Measurements from ENCODE around the gene CAMTA1.

The CAMTA1 gene

GRCh38 chr1:7227654-7228053 is 442.4 kb downstream of the CAMTA1 start:
- DNase-seq (ENCODE audit: low read depth in 3 of 3) = no peak

GRCh38 chr1:7228252-7228961 is 443.2 kb downstream of the CAMTA1 start:
- no peak for DNase-seq (ENCODE audit: low read depth in 3 of 3)

- no peak for DNase-seq (ENCODE audit: low read depth in 3 of 3)
Measured at GRCh38 chr1:7229186-7229585, 443.9 kb downstream of the CAMTA1 start.

DNA sequence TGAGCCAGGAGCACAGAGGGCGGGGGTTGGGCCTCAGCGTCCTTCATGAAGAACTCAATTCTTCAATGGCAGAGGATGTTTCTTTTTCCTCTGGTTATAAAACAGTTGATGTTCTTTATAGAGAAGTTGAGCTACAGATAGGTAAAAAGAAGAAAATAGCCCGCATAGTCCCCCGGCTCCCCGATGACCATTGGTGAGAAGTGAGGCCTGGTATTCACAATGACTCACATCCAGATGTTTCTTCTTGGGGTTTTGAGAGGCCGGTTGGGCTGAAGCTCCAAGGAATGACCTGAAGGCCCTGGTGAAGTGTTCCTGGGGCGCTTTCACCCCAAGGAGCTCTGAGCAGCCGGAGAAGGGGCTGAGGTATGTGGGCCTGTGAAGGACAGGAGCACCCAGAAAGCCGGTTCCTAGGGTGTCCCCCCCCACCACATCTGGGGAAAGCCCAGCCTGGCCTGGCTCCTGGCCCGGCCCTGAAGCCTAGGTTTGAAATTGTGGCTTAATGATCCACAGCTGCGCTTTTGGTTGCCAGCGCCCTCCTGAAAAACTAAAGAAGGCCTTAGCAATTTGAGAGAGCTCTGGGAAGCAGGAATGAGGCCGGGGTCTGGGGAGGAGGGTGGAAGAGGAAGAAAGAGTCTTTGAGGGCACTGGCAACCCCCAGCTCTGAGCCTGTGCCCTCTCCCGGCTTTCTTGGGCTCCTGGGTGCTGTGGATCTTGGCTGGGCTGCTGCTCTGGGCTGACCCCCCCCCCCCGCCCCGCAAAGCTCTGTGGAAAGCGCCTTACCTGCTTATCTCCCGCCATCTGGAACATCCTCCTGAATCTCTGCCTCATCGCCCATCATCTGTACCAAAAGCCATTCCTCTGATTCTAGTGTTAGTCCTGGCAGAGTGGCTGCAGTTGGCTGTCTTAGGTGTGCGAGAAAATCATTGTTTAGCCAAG is 444.7 kb downstream of the CAMTA1 start:
- no peak for DNase-seq (ENCODE audit: low read depth in 3 of 3)

- DNase-seq (ENCODE audit: low read depth in 3 of 3) = no peak
Measured at GRCh38 chr1:7232441-7233236, 447.4 kb downstream of the CAMTA1 start.

DNA sequence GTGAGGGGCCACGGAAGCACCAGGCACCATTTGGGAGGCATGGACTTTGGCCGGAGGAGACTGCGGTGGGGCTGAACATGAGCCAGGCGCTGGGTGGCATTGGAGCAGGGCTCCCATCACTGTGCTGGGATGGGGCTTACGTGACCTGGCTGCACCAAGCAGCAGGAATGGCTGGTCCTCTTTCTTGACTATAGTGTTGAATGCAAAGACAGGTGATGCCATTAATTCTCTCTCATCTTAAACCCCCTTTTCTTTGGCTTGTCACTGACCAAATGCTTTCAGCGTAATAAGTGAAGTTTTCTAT is 447.9 kb downstream of the CAMTA1 start:
- no peak for DNase-seq (ENCODE audit: low read depth in 3 of 3)

DNA sequence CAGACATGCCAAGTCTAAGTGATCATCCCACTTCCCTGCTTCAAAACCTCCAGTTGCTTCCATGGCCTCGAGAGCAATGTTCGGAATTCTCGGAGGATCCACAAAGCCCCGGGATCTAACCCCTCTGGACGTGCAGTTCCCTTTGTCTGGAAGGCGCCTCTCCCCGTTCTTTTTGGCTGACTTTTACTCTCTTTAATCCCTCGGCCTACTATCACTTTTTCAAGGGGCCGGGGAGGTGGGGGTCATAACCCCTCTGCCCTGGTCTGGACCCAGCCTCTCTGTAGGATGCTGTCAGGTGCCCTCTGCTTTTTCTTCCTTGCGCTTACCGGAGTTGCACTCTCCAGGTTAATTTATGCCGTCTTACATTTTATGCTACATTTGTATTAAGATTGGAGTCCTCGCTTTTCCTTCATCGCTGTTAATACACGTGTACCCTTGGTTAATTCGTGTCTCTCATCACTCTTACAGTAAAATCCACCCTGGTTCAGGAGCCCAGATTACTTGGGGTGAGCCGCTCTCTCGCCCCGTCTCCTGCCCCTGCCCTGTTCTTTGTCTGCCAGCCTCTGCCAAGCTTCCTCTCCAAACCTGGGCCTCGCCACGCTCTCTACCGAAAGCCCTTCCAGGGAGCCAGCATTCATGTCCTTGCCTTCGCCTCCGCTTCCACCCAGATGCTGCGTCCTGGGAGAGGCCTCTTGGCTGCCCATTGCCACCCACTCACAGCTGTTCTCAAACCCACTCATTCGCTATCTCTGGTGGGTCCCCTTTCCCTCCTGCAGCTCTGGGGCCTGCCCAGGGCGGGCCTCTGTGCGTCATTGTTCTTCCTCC is 448.6 kb downstream of the CAMTA1 start:
- no peak for DNase-seq (ENCODE audit: low read depth in 3 of 3)

- DNase-seq (ENCODE audit: low read depth in 3 of 3) = no peak
Measured at GRCh38 chr1:7234471-7234755, 449.2 kb downstream of the CAMTA1 start.

- no peak for DNase-seq (ENCODE audit: low read depth in 3 of 3)
Measured at GRCh38 chr1:7235871-7236517, 450.7 kb downstream of the CAMTA1 start.

DNA sequence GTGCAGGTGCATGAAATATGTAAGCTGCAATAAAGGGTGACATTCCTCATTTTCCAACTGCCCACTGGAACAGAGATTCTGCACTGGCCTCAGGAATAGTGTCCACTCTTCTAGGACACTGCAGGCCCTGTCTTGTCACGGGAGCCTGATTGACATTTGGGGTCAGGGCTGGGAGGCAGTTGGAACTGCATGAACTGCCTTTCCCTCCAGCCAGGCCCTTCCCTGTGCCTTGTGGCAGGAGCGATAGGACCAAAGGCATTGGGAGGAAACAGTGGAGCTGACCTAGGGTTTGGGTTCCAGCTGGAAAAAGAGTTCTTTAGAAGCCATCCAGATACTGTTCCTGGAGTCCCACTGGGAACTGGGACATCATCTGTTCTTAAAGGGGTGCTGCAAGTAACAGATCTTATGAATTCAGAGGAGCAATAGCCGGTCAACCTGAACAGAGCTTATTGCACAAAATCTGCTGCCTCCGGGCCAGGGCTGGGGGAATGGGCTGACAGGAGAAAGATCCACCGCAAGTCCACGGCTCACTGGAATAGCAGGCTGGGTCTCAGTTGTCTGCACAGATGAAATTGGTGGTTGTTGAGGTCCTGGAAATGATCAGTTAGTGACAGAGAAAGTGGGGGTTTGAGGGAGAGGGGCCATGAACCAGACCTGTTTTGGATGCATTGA is 451.7 kb downstream of the CAMTA1 start:
- no peak for DNase-seq (ENCODE audit: low read depth in 3 of 3)

GRCh38 chr1:7247158-7247557 is 461.9 kb downstream of the CAMTA1 start:
- DNase-seq (ENCODE audit: low read depth in 3 of 3) = no peak

DNA sequence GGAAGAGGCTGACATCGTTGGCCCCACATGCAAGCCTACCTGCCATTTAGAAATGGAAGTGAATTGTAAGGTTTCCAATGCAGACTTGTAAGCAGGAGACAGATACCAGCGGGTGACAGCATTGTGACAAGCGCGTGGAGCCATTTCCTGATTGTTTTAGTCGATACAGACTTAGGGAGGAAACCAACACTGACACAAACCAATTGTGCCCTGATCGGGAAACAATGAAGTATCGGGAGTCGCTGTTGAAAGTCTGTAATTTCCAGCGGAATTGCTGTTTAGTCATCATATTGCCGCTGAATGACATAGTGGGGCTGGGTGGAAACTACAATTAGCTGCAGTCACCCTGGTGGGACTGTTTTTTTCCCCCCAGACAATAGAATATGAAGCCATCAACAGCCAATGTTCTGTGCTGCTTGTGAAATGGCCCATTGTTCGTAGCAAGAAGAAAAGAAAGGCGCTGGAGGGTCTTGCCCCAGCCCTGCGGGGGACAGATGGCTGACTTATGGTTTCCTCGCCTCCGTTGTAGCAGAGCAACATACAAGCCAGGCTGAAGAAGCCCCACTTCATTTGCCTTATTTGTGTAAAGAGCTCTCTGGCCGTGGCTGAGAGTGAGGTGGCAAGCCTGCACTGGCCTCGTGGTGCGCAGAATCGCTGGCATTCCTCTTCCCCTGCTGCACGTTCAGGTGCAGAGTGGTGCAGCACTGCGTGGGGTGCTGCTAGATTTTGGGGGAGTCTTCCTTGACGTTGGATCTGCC is 462.7 kb downstream of the CAMTA1 start:
- DNase-seq (ENCODE audit: low read depth in 3 of 3) = no peak

DNA sequence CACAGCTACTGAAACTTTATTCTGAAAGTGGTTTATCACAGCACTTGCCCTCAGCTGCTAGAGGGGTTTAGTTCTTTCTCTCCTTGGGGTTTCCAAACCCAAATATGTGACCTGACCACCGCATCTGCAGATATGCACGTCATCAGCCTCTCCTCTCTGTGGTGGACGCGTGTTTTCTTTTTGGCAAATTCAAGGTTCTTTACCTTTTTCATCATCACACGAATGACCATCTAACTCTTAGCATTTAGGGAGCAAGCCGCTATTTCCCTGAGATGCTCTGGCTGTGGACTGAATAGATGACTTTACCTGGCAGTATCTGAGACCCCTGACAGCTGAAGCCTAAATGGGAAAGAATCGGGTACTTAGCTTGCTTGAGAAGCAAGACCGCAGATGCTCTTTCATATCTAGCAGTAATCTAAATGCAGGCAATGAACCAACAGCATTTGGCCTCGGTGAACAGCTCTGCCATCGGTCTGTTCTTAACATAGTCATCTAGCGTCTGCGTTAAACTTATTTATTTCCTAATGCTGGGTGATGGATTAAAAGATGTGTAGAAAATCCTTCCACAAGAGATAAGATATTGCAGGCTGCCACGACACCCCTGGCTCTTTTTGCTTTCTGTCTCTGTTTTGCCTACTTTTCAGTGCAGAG is 463.4 kb downstream of the CAMTA1 start:
- DNase-seq (ENCODE audit: low read depth in 3 of 3) = no peak

DNA sequence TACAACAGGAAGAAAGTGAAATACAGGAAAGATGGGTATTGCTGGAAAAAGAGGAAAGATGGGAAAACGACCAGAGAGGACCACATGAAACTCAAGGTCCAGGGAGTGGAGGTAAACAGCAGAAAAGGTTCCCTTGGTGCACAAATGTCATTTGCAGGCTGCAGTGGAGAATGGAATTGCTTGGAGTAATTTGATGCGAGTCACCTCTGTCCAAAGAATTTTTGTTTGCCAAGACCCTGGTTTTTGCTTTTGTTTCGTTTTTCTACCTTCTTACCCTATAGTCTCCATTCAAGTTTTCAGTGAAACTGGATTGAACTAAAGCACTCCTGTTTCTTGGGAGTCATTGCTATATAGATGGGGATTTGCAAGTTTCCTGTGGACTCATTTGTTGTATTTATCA is 464.3 kb downstream of the CAMTA1 start:
- no peak for DNase-seq (ENCODE audit: low read depth in 3 of 3)

GRCh38 chr1:7250176-7250575 is 464.9 kb downstream of the CAMTA1 start:
- no peak for DNase-seq (ENCODE audit: low read depth in 3 of 3)

- no peak for DNase-seq (ENCODE audit: low read depth in 3 of 3)
Measured at GRCh38 chr1:7250597-7251453, 465.6 kb downstream of the CAMTA1 start.

GRCh38 chr1:7251454-7251800 is 466.2 kb downstream of the CAMTA1 start:
- DNase-seq (ENCODE audit: low read depth in 3 of 3) = no peak

GRCh38 chr1:7252411-7253117 is 467.3 kb downstream of the CAMTA1 start:
- DNase-seq (ENCODE audit: low read depth in 3 of 3) = no peak

All from stimulated activated CD4-positive, alpha-beta T cell treated with anti-CD3 and anti-CD28 coated beads, TNF-alpha, amount 100 ng/mL, for 48 hours (primary cell).